ENCODE data around the gene MYL12B. TPM values are rescaled to one million over a fixed set of nuclear protein-coding genes. Genes with fewer than 3 reads are reported as not detected.

MYL12B gene
- total and polyA plus RNA-seq, 7 experiments from 2014 or later, result 140 to 982 (median 178) TPM

GRCh38 chr18:3319894-3320454 is 58.0 kb downstream of the MYL12B start:
- H3K36me3 Mint-ChIP-seq, result no peaks in the 10 kb centered on the region
- Histone ChIP-seq H3K36me3 (ENCODE audit: control insufficient read depth in 2 of 3, insufficient read depth in 3 of 3, low read length in 3 of 3) (no peaks in the 10 kb centered on the region), H3K4me3 (ENCODE audit: low read length) (no peak overlapping the region), H3K27ac (ENCODE audit: low read depth, low read length) (no peak overlapping the region), H3K27me3 (ENCODE audit: control insufficient read depth in 2 of 2, insufficient read depth in 2 of 2, low read length in 2 of 2) (no peaks in the 10 kb centered on the region), H3K9me3 (ENCODE audit: control insufficient read depth in 2 of 3, low read length in 3 of 3) (no peaks in the 10 kb centered on the region), H3K4me1 (ENCODE audit: control insufficient read depth in 2 of 2, insufficient read depth in 2 of 2, low read length in 2 of 2) (no peaks in the 10 kb centered on the region)
- CTCF ChIA-PET, result interaction anchor here (0.5 to 1.0 kb wide), 2 partner anchors 141 to 346 kb away, joined by 3 to 4 read pairs; no protein-coding TSS in a partner anchor
- H3K9me3 Mint-ChIP-seq, result peaks cover 0 to 6% (median 0%) of the 10 kb centered on the region in 11 donors
- DNase-seq, result no peak
- peaks cover 0 to 13% (median 5%) of the 10 kb centered on the region in 5 donors for H3K27me3 Mint-ChIP-seq
- H3K4me3 Mint-ChIP-seq, result no peak overlapping the region
- intact Hi-C loops (cut with micrococcal nuclease), result loop anchor here in 1 of 2 donors (5.0 kb wide), 2 partner anchors 38 to 132 kb away; partner anchors contain the start of gene TGIF1
- POLR2A ChIA-PET, result no interaction called here
- no peak overlapping the region for H3K27ac Mint-ChIP-seq
- H3K4me1 Mint-ChIP-seq, result peaks cover 0 to 8% (median 0%) of the 10 kb centered on the region in 7 donors
- no peak for ATAC-seq

GRCh38 chr18:3321133-3321812 is 59.3 kb downstream of the MYL12B start:
- no peaks in the 10 kb centered on the region for H3K36me3 Mint-ChIP-seq
- H3K4me3 Mint-ChIP-seq, result no peak overlapping the region
- H3K4me3 ChIP-seq (ENCODE audit: low read length), result no peak overlapping the region
- H3K27me3 ChIP-seq (ENCODE audit: control insufficient read depth in 2 of 2, insufficient read depth in 2 of 2, low read length in 2 of 2), result no peaks in the 10 kb centered on the region
- H3K27me3 Mint-ChIP-seq, result peaks cover 4 to 13% (median 6%) of the 10 kb centered on the region in 5 donors
- no peaks in the 10 kb centered on the region for H3K36me3 ChIP-seq (ENCODE audit: control insufficient read depth in 2 of 3, insufficient read depth in 3 of 3, low read length in 3 of 3)
- no peaks in the 10 kb centered on the region for H3K9me3 ChIP-seq (ENCODE audit: control insufficient read depth in 2 of 3, low read length in 3 of 3)
- CTCF ChIA-PET, result no interaction called here
- H3K27ac ChIP-seq (ENCODE audit: low read depth, low read length), result no peak overlapping the region
- H3K9me3 Mint-ChIP-seq, result no peaks in the 10 kb centered on the region
- intact Hi-C loops (cut with micrococcal nuclease), result loop anchor here in 1 of 2 donors (5.0 kb wide), 2 partner anchors 39 to 131 kb away; partner anchors contain the start of gene TGIF1
- no peak for ATAC-seq
- DNase-seq, result no peak
- peaks cover 0 to 8% (median 0%) of the 10 kb centered on the region in 7 donors for H3K4me1 Mint-ChIP-seq
- H3K4me1 ChIP-seq (ENCODE audit: control insufficient read depth in 2 of 2, insufficient read depth in 2 of 2, low read length in 2 of 2), result no peaks in the 10 kb centered on the region
- POLR2A ChIA-PET, result no interaction called here
- H3K27ac Mint-ChIP-seq, result no peak overlapping the region

GRCh38 chr18:3323900-3324299 is 62.0 kb downstream of the MYL12B start:
- ChIA-PET POLR2A (no interaction called here), CTCF (interaction anchor here (0.5 to 1.4 kb wide), 4 partner anchors 124 to 342 kb away, joined by 4 to 6 read pairs (median 6); no protein-coding TSS in a partner anchor)
- no peaks in the 10 kb centered on the region for H3K36me3 ChIP-seq (ENCODE audit: control insufficient read depth in 2 of 3, insufficient read depth in 3 of 3, low read length in 3 of 3)
- no peak overlapping the region for H3K4me3 Mint-ChIP-seq
- no peak overlapping the region for H3K4me3 ChIP-seq (ENCODE audit: low read length)
- no peaks in the 10 kb centered on the region for H3K4me1 ChIP-seq (ENCODE audit: control insufficient read depth in 2 of 2, insufficient read depth in 2 of 2, low read length in 2 of 2)
- no peak for ATAC-seq
- H3K36me3 Mint-ChIP-seq, result peaks cover 0 to 5% (median 0%) of the 10 kb centered on the region in 5 donors
- H3K27me3 Mint-ChIP-seq, result peaks cover 7 to 16% (median 14%) of the 10 kb centered on the region in 5 donors
- H3K9me3 Mint-ChIP-seq, result no peaks in the 10 kb centered on the region
- intact Hi-C loops (cut with micrococcal nuclease), result loop anchor here (1.0 to 5.0 kb wide), 6 partner anchors 27 to 270 kb away; partner anchors contain the start of gene TGIF1 (in 1 of the 2)
- H3K9me3 ChIP-seq (ENCODE audit: control insufficient read depth in 2 of 3, low read length in 3 of 3), result no peaks in the 10 kb centered on the region
- peaks cover 0 to 5% (median 0%) of the 10 kb centered on the region in 7 donors for H3K4me1 Mint-ChIP-seq
- DNase-seq, result no peak
- H3K27ac Mint-ChIP-seq, result no peak overlapping the region
- H3K27ac ChIP-seq (ENCODE audit: low read depth, low read length), result no peak overlapping the region
- no peaks in the 10 kb centered on the region for H3K27me3 ChIP-seq (ENCODE audit: control insufficient read depth in 2 of 2, insufficient read depth in 2 of 2, low read length in 2 of 2)

Other genes starting within 250 kb of the MYL12B start
- gene LPIN2, start 249.0 kb upstream of the MYL12B start, total RNA-seq, result 100 to 1,000 TPM in 1 of 5 experiments, 10 to 100 TPM in 4; 58.8 to 133 (median 73.6) TPM
- gene LPIN2, start 249.0 kb upstream of the MYL12B start, polyA plus RNA-seq, result 10 to 100 TPM; 63.7 to 73.1 TPM
- 1 to 10 TPM; 1.7 to 6.7 (median 2.9) TPM for gene MYOM1, start 42.2 kb upstream of the MYL12B start, total RNA-seq
- gene MYOM1, start 42.2 kb upstream of the MYL12B start, polyA plus RNA-seq, result 1 to 10 TPM in 1 of 2 donors, under 1 TPM in 1; 0.83 to 1.9 TPM
- 100 to 1,000 TPM; 331 to 753 (median 415) TPM for gene MYL12A, start 14.3 kb upstream of the MYL12B start, total RNA-seq
- 1,000 to 10,000 TPM; 2,490 to 2,608 TPM for gene MYL12A, start 14.3 kb upstream of the MYL12B start, polyA plus RNA-seq
- 10 to 100 TPM; 15.4 to 88.7 (median 63.6) TPM for gene TGIF1, start 188.0 kb downstream of the MYL12B start, total RNA-seq
- gene TGIF1, start 188.0 kb downstream of the MYL12B start, polyA plus RNA-seq, result 10 to 100 TPM; 23.6 to 38.8 TPM

Data from naive thymus-derived CD4-positive, alpha-beta T cell (primary cell).